K562 (cell line): ENCODE data around the gene GATA2. TPM values are rescaled to one million over a fixed set of nuclear protein-coding genes. Genes with fewer than 3 reads are reported as not detected.

Experiments used
- MCM3 ChIP-seq: fragments of 450-650 bp; IDR thresholded peaks from 2 replicates; pipeline ENCODE4 v1.6.1; 2016
- NR4A1 ChIP-seq, 2 experiments: fragments of 250-450 bp in 1 of 2; fragments of 450-650 bp in 1 of 2; sonication (Bioruptor Pico) in 1 of 2; IDR thresholded peaks; 2 replicates each; pipeline versions ENCODE4 v1.4.0 to v1.6.1; 2016 to 2020; ENCODE audit warnings: mild to moderate bottlenecking in 2 of 2, missing compliant biosample characterization in 1 of 2, missing genetic modification characterization in 1 of 2, moderate library complexity in 1 of 2
- RAD21 ChIP-seq, 2 experiments: fragments of 250-450 bp in 1 of 2; fragments of 450-650 bp in 1 of 2; sonication (Bioruptor Pico) in 1 of 2; formaldehyde crosslinking in 1 of 2; IDR thresholded peaks in 1 of 2; conservative IDR thresholded peaks in 1 of 2; 2 replicates each; pipeline versions ENCODE4 v1.4.0 to v1.8.0; 2020 to 2022; ENCODE audit warnings: mild to moderate bottlenecking in 2 of 2, moderate library complexity in 1 of 2
- SMC3 ChIP-seq: conservative IDR thresholded peaks from 2 replicates; pipeline ENCODE4 v1.6.1; 2011; ENCODE audit warnings: low read depth, low read length, improper control_type of control experiment; ENCODE audit not compliant: insufficient read depth
- polyA plus RNA-seq, 8 experiments: library from polyadenylated mRNA; depleted of rRNA in 4 of 8; stranded (reverse) in 5 of 8; unstranded in 3 of 8; fragments of >200 nt; fragmentation: Nextera tagmentation in 2 of 8; fragmentation: Illumina TruSeq in 1 of 8; extraction: Ambion mirVana in 2 of 8; extraction: Trizol in 1 of 8; gene quantifications; 2 replicates each; pipeline versions ENCODE4 v1.2.1 to v1.2.3, GENCODE V29; 2011 to 2014; ENCODE audit warnings: inconsistent platforms in 1 of 8, missing spikeins in 1 of 8
- total RNA-seq, 7 experiments: library from RNA; depleted of rRNA in 6 of 7; stranded (reverse); fragments of >200 nt in 6 of 7; fragmentation: Illumina TruSeq in 2 of 7; extraction: Trizol in 2 of 7; gene quantifications; 2 replicates each; pipeline versions ENCODE4 v1.2.1 to v1.2.3, GENCODE V29; 2011 to 2021; ENCODE audit warnings: low replicate concordance in 1 of 7
- TF ChIP-seq, protein P1 (sequence below): sonication (generic); formaldehyde crosslinking; IDR thresholded peaks from 2 replicates; pipeline ENCODE4 v1.8.0; 2022; ENCODE audit warnings: mild to moderate bottlenecking, missing genetic modification reagents
- TF ChIP-seq, protein P2 (sequence below): fragments of 450-650 bp; IDR thresholded peaks from 2 replicates; pipeline ENCODE4 v1.6.1; 2016; ENCODE audit warnings: antibody characterized with exemption
- TF ChIP-seq, protein P3 (sequence below), 2 experiments: fragments of 200-800 bp in 1 of 2; sonication (Bioruptor generic) in 1 of 2; sonication (generic) in 1 of 2; formaldehyde crosslinking in 1 of 2; IDR thresholded peaks in 1 of 2; conservative IDR thresholded peaks in 1 of 2; 2 replicates each; pipeline versions ENCODE4 v1.5.0 to v1.6.1; 2016 to 2020; ENCODE audit warnings: missing compliant biosample characterization in 1 of 2, missing genetic modification characterization in 1 of 2, missing genetic modification reagents in 1 of 2
- TF ChIP-seq, protein P4 (sequence below): fragments of 250-450 bp; sonication (Bioruptor Pico); IDR thresholded peaks from 2 replicates; pipeline ENCODE4 v1.5.0; 2020; ENCODE audit warnings: mild to moderate bottlenecking

GATA2 gene
- total and polyA plus RNA-seq, 9 of the 15 experiments (the other 6 are each of a cell fraction or from before 2014, with no cell fraction given): 8.5 to 218 (median 50.8) TPM

DNA sequence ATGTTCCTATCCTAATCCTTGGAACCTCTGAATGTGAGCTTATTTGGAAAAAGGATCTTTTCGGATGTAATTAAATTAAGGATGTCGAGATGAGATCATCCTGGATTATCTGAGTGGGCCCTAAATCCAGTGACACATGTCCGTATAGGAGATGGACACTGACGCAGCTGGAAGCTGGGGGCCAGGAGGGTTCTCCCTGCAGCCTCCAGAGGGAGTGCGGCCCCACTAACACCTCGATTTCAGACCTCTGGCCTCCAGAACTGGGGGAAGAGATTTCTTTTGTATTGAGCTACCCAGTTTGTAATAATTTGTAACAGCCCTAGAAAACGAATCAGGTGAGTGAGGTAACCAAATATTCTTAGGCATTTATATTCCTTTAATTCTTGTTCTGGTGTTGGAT is 28.8 kb downstream of the GATA2 start (continued):
- TF ChIP-seq NR4A1 (CRISPR knock-in tag; IDR thresholded peaks at IDR 0.05) (no peak), NR4A1 (tag; IDR thresholded peaks at IDR 0.05) (no peak), MCM3 (no peak), SMC3 (0 out of 2 replicates have a peak, but pooled peaks have one; percentile 18), RAD21 (CRISPR knock-in tag; conservative IDR thresholded peaks at IDR 0.05 in 1 of 2, IDR thresholded peaks at IDR 0.05 in 1 of 2) (peak in 1 of 2 experiments; percentile 48; a peak in 2 of 4 replicates)
- TF ChIP-seq, protein P1, sequence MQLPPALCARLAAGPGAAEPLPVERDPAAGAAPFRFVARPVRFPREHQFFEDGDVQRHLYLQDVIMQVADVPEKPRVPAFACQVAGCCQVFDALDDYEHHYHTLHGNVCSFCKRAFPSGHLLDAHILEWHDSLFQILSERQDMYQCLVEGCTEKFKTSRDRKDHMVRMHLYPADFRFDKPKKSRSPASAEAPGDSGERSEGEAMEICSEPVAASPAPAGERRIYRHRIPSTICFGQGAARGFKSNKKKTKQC: no peak
- TF ChIP-seq, protein P2, sequence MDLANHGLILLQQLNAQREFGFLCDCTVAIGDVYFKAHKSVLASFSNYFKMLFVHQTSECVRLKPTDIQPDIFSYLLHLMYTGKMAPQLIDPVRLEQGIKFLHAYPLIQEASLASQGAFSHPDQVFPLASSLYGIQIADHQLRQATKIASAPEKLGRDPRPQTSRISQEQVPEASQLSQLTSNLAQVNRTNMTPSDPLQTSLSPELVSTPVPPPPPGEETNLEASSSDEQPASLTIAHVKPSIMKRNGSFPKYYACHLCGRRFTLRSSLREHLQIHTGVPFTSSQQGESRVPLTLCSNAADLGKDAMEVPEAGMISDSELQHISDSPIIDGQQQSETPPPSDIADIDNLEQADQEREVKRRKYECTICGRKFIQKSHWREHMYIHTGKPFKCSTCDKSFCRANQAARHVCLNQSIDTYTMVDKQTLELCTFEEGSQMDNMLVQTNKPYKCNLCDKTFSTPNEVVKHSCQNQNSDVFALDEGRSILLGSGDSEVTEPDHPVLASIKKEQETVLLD: no peak
- TF ChIP-seq, protein P3, sequence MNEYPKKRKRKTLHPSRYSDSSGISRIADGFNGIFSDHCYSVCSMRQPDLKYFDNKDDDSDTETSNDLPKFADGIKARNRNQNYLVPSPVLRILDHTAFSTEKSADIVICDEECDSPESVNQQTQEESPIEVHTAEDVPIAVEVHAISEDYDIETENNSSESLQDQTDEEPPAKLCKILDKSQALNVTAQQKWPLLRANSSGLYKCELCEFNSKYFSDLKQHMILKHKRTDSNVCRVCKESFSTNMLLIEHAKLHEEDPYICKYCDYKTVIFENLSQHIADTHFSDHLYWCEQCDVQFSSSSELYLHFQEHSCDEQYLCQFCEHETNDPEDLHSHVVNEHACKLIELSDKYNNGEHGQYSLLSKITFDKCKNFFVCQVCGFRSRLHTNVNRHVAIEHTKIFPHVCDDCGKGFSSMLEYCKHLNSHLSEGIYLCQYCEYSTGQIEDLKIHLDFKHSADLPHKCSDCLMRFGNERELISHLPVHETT (CRISPR knock-in tag; conservative IDR thresholded peaks at IDR 0.05 in 1 of 2, IDR thresholded peaks at IDR 0.05 in 1 of 2): no peak
- TF ChIP-seq, protein P4, sequence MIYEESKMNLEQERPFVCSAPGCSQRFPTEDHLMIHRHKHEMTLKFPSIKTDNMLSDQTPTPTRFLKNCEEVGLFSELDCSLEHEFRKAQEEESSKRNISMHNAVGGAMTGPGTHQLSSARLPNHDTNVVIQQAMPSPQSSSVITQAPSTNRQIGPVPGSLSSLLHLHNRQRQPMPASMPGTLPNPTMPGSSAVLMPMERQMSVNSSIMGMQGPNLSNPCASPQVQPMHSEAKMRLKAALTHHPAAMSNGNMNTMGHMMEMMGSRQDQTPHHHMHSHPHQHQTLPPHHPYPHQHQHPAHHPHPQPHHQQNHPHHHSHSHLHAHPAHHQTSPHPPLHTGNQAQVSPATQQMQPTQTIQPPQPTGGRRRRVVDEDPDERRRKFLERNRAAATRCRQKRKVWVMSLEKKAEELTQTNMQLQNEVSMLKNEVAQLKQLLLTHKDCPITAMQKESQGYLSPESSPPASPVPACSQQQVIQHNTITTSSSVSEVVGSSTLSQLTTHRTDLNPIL (CRISPR knock-in tag): no peak
